22Rv1 (cell line): Measurements from ENCODE around the gene RMI2.

ENCODE experiments used
- ZFX ChIP-seq: fragments of 450-650 bp; IDR thresholded peaks from 2 replicates; pipeline ENCODE4 v1.6.1; 2017; ENCODE audit warnings: antibody characterized with exemption, borderline replicate concordance
- TF ChIP-seq, protein P1 (sequence below): fragments of 450-650 bp; IDR thresholded peaks from 2 replicates; pipeline ENCODE4 v1.5.1; 2017; ENCODE audit warnings: mild to moderate bottlenecking

DNA sequence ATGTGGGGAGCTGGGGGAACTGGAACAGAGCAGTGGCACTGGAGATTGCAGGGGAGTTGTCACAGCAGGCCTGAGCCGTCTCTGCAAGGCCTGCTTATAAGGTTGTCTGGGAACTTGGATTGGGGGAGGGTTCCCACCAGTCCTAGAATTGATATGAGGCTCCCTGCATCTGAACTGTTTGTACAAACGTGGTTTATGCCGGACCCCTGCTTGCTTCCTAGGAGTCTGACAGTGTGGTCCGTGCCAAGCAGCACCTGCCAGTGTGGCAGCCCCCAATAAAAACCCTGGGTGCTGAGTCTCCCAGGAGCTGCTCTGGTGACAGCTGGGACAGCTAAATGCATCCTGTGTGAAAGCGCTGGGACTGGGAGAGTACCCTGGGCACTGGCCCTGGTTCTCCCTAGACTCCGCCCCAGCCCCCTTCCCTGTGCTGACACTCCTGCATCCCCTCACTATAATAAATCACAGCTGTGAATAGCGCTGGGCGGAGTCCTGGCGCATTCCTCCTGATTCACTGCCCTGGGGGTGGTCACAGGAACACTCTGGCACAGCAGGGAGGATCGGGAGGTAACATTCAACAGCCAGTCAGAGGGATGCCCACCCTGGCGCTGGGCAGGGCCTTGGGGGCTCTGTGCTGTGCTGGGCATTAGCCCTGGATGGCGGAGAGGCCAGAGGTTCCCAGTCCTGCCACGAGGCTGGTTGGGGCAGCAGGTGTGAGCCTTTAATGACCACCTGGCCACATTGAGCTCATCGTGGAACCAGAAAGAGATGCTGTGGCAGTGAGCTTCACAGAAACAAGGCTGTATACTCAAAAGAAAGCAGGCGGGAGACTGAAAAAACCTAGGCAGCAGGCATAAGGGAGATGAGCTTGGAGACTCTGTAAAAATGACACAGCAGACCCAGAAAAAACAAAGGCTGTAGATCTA, 45.6 kb downstream of the RMI2 start:
- TF ChIP-seq, protein P1, sequence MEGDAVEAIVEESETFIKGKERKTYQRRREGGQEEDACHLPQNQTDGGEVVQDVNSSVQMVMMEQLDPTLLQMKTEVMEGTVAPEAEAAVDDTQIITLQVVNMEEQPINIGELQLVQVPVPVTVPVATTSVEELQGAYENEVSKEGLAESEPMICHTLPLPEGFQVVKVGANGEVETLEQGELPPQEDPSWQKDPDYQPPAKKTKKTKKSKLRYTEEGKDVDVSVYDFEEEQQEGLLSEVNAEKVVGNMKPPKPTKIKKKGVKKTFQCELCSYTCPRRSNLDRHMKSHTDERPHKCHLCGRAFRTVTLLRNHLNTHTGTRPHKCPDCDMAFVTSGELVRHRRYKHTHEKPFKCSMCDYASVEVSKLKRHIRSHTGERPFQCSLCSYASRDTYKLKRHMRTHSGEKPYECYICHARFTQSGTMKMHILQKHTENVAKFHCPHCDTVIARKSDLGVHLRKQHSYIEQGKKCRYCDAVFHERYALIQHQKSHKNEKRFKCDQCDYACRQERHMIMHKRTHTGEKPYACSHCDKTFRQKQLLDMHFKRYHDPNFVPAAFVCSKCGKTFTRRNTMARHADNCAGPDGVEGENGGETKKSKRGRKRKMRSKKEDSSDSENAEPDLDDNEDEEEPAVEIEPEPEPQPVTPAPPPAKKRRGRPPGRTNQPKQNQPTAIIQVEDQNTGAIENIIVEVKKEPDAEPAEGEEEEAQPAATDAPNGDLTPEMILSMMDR, result no peak
- TF ChIP-seq ZFX, result no peak
